ENCODE results near the gene PROK1.

PROK1 gene

GRCh38 chr1:110490791-110491451 lies 40.0 kb downstream of the PROK1 start:
- DNase-seq = no peak

- DNase-seq = no peak
Measured at GRCh38 chr1:110492573-110492972, 41.6 kb downstream of the PROK1 start.

- DNase-seq = no peak
Measured at GRCh38 chr1:110493059-110493699, 42.2 kb downstream of the PROK1 start.

- no peak for DNase-seq
Measured at GRCh38 chr1:110494036-110494435, 43.1 kb downstream of the PROK1 start.

GRCh38 chr1:110494522-110495406 lies 43.8 kb downstream of the PROK1 start:
- no peak for DNase-seq

GRCh38 chr1:110495926-110496600 lies 45.1 kb downstream of the PROK1 start:
- peak; percentile 45 for DNase-seq

GRCh38 chr1:110498270-110498669 lies 47.3 kb downstream of the PROK1 start:
- DNase-seq = no peak

- DNase-seq = no peak
Measured at GRCh38 chr1:110501488-110502132, 50.7 kb downstream of the PROK1 start.

GRCh38 chr1:110502402-110503151 lies 51.6 kb downstream of the PROK1 start:
- DNase-seq = no peak

GRCh38 chr1:110503471-110503870 lies 52.5 kb downstream of the PROK1 start:
- no peak for DNase-seq

- no peak for DNase-seq
Measured at GRCh38 chr1:110504226-110504625, 53.3 kb downstream of the PROK1 start.

GRCh38 chr1:110505596-110505995 lies 54.6 kb downstream of the PROK1 start:
- DNase-seq = no peak

- no peak for DNase-seq
Measured at GRCh38 chr1:110506541-110506940, 55.6 kb downstream of the PROK1 start.

All from NCI-H1048 (cell line).